ENCODE measurements around the gene SH2D1B. TPM values are rescaled to one million over a fixed set of nuclear protein-coding genes. Genes with fewer than 3 reads are reported as not detected.

SH2D1B gene
- total and polyA plus RNA-seq, 9 of the 15 experiments (the other 6 are each of a cell fraction or from before 2014, with no cell fraction given), result 5.6 to 19.6 (median 9.7) TPM

DNA sequence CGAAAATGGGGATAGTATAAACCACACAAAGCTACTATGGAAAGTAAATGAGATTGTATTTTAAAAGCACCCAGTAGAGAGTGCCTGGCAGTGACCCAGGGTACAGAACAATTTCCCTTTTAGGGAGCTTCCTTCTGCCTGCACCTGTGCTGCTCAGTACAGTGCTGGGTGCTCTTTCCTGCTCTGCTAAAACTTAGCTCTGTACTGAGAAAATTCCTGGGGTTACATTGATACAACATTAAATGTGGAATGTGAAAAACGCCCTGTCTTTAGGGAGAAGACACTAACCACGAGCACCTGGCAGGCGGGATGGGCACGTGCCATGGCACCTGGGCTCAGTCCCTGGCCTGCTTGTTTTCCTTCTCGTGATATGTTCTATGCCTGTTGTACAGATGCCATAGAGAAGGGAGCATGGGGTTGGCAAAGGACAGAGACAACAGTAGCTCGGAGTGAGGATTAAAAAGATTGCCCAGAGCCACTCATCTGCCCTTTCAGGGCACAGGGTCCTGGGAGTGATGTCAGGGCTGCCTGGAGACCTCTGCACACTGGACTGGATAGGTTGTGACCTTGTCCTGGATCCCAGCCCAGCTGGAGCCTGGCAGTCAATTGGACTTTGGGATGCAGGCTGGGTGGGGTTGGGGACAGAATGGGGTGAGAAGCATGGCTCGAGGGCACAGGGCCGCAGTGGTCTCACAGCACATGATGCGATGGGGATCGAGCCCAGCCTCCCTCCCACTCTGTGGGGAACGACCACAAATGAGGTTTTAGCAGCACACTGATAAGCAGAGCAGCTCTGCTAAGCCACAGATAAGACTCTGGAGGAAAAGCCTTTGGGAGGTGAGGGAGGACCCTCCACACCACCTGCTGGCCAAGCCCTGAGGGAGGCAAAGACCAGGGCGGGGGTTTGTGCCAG lies 39.5 kb downstream of the SH2D1B start (continued):
- TF ChIP-seq, protein P1, sequence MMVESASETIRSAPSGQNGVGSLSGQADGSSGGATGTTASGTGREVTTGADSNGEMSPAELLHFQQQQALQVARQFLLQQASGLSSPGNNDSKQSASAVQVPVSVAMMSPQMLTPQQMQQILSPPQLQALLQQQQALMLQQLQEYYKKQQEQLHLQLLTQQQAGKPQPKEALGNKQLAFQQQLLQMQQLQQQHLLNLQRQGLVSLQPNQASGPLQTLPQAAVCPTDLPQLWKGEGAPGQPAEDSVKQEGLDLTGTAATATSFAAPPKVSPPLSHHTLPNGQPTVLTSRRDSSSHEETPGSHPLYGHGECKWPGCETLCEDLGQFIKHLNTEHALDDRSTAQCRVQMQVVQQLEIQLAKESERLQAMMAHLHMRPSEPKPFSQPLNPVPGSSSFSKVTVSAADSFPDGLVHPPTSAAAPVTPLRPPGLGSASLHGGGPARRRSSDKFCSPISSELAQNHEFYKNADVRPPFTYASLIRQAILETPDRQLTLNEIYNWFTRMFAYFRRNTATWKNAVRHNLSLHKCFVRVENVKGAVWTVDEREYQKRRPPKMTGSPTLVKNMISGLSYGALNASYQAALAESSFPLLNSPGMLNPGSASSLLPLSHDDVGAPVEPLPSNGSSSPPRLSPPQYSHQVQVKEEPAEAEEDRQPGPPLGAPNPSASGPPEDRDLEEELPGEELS (CRISPR knock-in tag; IDR thresholded peaks at IDR 0.05; ENCODE audit: borderline replicate concordance), result no peak
- TF ChIP-seq, protein P2, sequence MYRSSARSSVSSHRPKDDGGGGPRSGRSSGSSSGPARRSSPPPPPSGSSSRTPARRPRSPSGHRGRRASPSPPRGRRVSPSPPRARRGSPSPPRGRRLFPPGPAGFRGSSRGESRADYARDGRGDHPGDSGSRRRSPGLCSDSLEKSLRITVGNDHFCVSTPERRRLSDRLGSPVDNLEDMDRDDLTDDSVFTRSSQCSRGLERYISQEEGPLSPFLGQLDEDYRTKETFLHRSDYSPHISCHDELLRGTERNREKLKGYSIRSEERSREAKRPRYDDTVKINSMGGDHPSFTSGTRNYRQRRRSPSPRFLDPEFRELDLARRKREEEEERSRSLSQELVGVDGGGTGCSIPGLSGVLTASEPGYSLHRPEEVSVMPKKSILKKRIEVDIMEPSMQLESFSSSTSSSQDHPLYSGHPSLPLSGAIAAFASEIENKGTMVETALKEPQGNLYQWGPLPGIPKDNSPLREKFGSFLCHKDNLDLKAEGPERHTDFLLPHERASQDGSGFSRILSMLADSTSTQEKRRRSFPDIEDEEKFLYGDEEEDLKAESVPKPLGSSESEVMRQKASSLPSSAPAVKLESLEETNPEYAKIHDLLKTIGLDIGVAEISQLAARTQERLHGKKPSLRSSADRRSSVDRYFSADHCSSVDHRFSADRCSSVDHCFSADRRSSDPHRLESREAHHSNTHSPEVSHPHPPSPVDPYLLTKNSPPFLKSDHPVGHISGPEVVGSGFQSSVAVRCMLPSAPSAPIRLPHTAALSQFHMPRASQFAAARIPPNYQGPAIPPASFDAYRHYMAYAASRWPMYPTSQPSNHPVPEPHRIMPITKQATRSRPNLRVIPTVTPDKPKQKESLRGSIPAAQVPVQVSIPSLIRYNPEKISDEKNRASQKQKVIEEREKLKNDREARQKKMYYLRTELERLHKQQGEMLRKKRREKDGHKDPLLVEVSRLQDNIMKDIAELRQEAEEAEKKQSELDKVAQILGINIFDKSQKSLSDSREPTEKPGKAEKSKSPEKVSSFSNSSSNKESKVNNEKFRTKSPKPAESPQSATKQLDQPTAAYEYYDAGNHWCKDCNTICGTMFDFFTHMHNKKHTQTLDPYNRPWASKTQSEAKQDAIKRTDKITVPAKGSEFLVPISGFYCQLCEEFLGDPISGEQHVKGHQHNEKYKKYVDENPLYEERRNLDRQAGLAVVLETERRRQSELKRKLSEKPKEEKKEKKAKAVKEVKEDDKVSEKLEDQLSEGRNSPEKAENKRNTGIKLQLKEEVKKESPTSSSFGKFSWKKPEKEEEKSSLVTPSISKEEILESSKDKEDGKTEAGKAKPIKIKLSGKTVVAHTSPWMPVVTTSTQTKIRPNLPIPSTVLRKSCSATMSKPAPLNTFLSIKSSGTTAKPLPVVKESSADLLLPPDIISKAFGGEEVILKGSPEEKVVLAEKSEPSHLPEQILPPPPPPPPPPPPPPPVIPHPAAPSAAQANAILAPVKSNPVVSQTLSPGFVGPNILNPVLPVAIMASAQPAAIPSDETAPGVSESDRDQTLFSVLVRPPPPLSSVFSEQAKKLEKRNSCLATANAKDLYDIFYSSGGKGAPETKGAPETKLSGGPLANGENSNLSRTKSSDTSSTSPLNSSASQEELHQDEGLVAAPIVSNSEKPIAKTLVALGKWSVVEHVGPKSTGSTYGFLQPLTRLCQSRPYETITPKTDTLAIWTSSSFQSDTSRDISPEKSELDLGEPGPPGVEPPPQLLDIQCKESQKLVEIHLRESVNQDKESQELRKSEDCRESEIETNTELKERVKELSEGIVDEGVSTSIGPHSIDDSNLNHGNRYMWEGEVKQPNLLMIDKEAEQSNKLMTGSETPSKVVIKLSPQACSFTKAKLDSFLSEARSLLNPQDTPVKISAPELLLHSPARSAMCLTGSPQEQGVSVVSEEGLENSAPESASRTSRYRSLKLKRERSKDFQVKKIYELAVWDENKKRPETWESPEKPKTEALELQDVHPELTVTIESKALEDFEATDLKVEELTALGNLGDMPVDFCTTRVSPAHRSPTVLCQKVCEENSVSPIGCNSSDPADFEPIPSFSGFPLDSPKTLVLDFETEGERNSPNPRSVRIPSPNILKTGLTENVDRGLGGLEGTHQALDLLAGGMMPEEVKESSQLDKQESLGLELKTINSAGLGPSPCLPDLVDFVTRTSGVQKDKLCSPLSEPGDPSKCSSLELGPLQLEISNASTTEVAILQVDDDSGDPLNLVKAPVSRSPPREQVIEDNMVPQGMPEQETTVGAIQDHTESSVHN (IDR thresholded peaks at IDR 0.05; ENCODE audit: borderline replicate concordance in 1 of 2, low read depth in 1 of 2), result no peak
- no peak for TF ChIP-seq PRPF4 (IDR thresholded peaks at IDR 0.05; ENCODE audit: insufficient read depth, low read depth, low read length, poor library complexity, severe bottlenecking)
- no peak for TF ChIP-seq CEBPB (tag; IDR thresholded peaks at IDR 0.05)
- TF ChIP-seq HNRNPH1 (optimal IDR thresholded peaks at IDR 0.05; ENCODE audit: low read depth, low read length), result no peak
- no peak for TF ChIP-seq ZNF3 (CRISPR knock-in tag; IDR thresholded peaks at IDR 0.05)
- TF ChIP-seq, protein P3, sequence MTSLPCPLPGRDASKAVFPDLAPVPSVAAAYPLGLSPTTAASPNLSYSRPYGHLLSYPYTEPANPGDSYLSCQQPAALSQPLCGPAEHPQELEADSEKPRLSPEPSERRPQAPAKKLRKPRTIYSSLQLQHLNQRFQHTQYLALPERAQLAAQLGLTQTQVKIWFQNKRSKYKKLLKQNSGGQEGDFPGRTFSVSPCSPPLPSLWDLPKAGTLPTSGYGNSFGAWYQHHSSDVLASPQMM (CRISPR knock-in tag; IDR thresholded peaks at IDR 0.05), result no peak
- no peak for TF ChIP-seq FOXK2 (conservative IDR thresholded peaks at IDR 0.05 in 1 of 2, IDR thresholded peaks at IDR 0.05 in 1 of 2; ENCODE audit: low read depth in 2 of 2)
- TF ChIP-seq, protein P4, sequence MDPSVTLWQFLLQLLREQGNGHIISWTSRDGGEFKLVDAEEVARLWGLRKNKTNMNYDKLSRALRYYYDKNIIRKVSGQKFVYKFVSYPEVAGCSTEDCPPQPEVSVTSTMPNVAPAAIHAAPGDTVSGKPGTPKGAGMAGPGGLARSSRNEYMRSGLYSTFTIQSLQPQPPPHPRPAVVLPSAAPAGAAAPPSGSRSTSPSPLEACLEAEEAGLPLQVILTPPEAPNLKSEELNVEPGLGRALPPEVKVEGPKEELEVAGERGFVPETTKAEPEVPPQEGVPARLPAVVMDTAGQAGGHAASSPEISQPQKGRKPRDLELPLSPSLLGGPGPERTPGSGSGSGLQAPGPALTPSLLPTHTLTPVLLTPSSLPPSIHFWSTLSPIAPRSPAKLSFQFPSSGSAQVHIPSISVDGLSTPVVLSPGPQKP (CRISPR knock-in tag; IDR thresholded peaks at IDR 0.05), result no peak
- no peak for TF ChIP-seq ZNF224 (CRISPR knock-in tag; IDR thresholded peaks at IDR 0.05)
- TF ChIP-seq ZNF561 (CRISPR knock-in tag; conservative IDR thresholded peaks at IDR 0.05), result no peak
- TF ChIP-seq, protein P5, sequence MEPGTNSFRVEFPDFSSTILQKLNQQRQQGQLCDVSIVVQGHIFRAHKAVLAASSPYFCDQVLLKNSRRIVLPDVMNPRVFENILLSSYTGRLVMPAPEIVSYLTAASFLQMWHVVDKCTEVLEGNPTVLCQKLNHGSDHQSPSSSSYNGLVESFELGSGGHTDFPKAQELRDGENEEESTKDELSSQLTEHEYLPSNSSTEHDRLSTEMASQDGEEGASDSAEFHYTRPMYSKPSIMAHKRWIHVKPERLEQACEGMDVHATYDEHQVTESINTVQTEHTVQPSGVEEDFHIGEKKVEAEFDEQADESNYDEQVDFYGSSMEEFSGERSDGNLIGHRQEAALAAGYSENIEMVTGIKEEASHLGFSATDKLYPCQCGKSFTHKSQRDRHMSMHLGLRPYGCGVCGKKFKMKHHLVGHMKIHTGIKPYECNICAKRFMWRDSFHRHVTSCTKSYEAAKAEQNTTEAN (CRISPR knock-in tag; IDR thresholded peaks at IDR 0.05), result no peak
